GM18508 (cell line): ENCODE measurements around the gene TMEM184B.
A peak's percentile ranks its signal among the peaks of the same experiment; 100 is the strongest.

Source experiments
- ATAC-seq: cut with Tn5 transposase; IDR thresholded peaks from one replicate; pipeline ENCODE4 v1.9.1; 2021; ENCODE audit warnings: moderate number of reproducible peaks; ENCODE audit not compliant: insufficient read depth, unreplicated experiment

TMEM184B gene

DNA sequence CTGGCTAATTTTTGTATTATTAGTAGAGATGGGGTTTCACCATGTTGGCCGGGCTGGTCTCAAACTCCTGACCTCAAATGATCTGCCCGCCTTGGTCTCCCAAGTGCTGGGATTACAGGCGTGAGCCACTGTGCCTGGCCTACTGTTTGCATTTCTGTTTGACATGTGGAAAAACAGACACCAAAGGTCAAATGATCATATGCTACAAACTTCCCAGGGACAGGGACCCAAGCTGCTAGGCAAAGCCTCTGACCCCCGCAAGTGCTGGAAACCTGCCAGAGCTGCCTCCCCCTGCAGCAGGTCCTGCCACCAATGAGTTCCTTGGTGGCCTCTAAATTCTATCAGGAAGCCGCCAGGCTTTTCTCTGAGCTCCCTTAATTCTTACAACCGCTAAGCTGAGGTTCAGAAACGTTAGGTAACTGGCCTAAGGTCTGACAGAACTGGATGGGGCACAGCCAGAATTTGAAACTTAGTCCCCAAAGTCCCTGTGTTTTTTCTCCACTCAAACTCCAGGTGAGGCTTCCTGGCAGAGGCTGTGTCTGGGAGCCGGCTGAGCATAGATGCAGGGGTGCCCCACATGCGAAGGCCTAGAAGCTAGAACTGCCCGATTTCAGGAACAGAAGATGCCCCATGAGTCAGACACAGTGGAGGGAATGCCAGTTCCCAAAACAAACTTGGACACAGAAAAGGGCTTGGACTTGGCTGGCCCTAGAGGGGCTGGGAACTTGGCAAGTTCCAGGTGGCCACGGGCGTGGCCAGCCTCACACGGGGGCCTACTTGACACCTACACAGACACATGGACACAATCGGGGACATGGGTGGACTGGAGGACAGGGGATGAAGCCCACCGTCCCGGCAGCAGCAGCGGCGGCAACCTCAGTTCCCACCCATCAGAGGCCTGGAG is 37.1 kb upstream of the TMEM184B start:
- no peak for ATAC-seq

DNA sequence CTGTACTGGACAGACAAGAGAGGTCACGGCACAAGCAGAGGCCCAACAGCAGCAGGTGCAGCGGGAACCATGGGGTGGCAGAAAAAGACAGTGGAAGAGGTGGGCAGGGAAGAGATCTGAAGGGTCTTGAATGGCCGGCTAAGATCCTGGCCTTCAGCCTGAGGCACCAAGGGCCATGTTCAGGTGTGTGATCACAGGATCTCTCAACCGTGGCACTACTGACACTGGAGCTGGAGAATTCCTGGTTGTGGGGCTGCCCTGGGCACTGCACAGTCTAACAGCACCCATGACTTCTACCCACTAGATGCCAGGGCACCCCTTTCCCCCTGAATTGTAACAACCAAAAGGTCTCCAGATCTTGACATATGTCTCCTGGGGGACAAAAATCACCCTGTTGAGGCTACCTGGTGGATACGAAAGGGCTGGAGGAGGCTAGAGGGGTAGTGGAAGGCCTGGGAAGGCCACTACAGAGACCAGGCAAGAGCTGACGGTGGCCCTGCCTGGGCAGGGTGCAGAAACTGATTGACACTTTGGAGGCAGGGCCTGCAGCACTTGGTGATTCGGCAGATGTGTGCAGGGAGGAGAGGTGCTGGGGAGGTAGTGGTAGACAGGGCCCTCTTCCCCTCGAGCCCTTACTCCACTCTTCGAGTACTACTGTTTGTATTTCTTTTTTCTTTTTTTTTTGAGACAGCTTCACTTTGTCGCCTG is 36.1 kb upstream of the TMEM184B start:
- no peak for ATAC-seq

GRCh38 chr22:38305471-38306448 is 33.0 kb upstream of the TMEM184B start:
- ATAC-seq = peak; percentile 40

DNA sequence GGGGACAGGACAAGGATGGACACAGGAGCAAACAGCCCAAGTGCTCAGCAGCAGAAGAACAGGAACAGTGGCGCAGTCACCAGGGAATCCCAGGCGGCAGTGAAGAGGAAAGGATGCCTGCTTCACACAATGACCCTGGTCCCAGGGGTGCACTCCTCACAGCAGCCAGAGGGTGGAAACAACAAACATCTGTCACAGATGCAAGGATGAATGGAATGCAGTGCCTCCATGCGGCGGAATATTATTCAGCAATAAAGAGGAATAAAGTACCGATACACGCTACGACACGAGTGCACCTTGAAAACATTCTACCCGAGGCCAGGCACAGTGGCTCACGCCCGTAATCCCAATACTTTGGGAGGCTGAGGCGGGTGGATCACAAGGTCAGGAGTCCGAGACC is 31.7 kb upstream of the TMEM184B start:
- no peak for ATAC-seq

DNA sequence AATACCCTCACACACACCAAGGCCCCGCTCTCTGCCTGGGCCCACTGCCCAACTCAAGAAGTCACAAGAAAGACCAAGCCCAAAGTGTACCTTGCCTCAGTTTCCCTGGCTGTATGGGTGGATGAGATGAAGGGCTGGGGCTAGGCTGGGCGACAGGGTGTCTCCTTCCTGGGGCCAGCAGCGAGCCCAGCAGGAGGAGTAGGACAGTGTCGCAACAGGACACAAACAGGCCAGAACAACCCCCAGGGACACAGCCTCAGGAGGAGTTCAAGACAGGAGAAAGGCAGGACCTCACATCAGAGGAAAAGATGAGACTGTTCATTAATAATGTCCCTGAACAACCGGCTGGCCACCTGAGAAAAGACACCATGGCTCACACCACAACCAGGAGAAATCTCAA is 31.2 kb upstream of the TMEM184B start:
- ATAC-seq = no peak

DNA sequence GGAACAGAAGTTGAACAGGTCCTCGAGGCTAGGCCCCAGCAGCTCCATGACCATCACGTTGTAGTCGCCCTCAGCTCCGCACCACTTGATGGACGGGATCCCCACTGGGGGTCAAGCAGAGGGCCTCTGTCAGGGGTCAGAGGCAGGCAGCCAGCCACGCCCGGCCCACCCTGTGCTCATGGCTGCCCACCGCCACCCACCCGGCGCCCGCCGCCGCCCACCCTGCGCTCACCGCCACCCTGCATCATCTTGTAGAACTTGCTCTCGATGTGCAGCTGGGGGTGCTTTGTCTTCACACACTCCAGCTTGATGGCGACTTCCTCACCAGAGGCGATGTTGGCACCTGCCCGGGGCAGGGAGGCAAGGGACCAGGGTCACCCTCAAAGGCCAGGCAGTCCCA is 30.1 kb upstream of the TMEM184B start:
- ATAC-seq = no peak

DNA sequence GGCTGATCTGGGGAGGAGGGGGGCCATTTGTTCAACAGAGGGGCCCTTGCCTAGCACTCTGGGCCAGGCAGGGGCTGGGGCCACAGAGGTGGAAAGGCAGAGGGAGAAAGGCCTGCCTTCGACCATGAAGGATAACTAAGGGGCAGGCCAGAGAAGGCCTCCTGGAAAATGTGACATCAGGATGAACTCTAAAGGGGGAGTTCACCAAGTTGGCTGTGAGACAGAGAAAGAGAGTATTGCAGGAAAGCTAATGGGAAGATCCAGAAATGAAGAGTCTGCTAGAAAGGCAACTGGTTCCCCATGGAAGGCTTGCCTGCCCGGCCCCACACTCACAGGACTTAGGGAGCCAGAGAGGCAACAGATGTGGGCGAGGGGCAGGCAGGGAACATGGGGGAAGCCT is 28.1 kb upstream of the TMEM184B start:
- ATAC-seq = no peak

DNA sequence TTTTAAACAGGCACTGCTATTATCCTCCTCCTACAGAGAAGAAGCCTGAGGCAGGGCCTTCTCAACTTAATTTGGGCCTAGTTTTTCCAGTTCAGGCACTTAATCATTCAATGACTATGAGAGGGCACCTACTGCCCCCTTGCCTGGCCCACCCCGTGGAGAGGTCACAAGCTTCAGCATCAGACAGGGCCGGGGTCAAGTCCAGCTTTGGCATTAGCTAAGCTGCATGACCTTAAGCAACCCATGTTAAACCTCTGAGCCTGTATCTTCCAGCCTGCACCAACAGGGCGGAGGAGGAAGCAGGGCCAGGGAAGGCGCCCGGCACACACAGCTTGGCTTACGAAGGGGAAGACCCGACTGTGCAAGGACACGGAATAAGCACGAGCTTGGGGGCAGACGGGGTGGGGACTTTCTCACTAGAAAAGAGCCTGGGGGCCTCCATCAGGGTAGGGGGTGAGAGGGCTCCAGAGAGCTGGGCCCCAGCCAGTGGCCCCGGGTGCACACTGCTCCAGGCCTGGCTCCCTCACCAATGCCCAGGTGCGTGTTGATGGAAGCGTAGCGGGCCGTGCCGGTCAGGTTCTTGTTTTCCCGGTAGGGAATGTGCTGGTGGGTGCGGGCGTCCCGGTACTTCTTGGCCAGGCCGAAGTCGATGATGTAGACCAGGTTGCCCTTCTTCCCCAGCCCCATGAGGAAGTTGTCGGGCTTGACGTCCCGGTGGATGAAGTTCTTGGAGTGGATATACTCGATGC is 27.6 kb upstream of the TMEM184B start:
- no peak for ATAC-seq

DNA sequence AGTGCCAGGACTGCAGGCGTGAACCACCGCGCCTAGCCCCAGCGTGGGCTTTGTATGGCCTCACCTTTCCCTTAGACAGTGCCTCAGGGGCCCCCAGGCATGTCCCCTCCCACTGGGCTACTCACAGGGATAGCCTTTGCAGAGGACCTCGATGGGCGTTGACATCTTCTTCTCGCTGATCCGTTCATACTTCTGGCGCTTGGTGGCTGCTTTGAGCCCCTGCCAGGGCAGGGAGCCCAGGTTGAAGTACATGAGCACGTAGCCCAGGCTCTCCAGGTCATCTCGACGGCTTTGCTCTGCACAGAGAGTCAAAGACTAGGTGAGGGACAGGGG is 26.9 kb upstream of the TMEM184B start:
- ATAC-seq = no peak

DNA sequence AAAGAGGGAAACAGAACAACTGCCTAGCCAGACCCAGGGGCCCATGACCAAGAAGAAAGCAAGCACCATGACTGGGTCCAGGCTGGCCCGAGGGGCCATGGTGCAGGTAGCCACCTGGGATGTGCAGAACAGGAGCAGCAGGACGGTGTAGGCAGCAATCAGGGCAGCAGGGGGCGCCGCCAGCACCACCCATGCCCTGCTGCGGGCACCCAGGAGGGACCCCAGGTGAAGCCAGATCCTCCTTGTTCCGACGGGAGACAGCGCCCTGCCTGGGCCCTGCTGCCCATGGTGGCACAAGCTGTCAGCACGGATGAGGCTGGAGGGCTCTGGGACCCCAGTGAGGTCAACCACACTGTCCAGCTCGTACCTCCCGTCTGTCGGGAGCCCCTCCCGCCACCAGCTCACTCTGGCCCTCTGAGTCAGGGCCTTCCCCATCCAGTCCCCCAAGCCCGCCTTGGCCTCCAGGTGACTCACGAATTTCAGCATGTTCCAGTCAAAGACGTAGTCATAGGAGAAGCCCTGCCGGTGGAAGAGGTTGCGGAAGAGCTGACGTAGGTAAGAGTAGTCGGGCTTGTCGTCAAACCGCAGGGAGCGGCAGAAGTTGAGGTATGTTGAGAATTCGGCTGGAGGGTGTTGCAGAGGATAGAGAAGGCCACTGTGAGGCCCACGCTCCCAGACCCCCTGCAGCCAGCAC is 25.6 kb upstream of the TMEM184B start:
- ATAC-seq = no peak

DNA sequence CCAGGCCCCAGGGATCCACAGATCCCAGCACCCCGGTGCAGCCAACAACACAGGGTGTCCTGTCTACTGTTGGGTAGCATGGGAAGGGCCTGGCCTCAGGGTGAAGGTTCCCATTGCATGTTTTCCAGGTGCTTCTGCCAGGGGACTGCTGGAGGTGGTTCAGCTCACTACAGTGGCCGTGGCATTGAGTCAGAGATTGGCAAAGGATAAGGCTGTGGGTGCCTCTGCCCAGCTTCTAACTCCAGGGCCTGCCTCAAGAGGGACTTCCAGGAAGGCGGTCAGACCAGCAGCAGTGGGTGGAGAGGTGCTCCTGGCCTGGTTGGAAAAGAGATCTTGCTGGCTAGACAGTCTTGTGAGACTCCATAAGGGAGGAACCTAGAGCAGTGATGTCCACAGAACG is 23.6 kb upstream of the TMEM184B start:
- ATAC-seq = no peak

DNA sequence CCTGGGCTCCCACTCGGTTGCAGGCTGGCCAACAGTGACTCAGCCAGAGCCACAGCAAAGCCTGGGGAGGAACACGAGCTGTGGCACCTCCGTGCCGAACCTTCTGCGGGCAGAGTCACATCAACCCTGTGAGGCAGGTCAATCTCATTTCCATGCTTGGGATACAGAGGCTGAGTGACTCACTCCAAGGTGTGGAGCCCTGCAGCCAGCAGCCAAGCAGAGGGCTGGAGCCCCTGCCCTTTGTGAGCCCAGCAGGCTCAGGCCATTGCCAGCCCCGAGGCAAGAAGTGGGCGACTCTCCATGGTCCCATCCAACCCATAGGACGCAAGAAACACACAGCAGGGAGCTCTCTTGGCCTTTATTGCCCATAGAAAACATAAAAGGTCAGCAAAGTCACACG is 23.1 kb upstream of the TMEM184B start:
- no peak for ATAC-seq

DNA sequence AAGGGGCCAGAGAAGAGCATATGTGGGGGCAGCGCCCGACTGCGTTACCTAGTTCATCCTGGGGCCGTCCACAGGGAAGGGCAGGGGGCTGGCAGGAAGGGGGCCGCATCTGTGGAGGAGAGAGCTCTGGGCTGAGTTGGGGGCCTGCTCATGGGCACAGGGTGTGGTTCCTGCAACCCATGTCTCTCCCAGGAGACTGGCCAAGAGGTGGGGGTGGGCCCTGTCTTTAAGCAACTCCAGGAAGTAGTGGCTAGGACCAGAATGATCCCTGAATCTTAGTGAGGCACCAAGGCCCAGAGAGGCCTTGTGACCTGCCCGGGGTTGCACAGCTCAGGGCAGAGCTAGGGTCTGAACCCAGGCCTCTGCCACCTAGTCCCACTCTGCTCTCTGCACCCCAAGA is 22.5 kb upstream of the TMEM184B start:
- no peak for ATAC-seq

DNA sequence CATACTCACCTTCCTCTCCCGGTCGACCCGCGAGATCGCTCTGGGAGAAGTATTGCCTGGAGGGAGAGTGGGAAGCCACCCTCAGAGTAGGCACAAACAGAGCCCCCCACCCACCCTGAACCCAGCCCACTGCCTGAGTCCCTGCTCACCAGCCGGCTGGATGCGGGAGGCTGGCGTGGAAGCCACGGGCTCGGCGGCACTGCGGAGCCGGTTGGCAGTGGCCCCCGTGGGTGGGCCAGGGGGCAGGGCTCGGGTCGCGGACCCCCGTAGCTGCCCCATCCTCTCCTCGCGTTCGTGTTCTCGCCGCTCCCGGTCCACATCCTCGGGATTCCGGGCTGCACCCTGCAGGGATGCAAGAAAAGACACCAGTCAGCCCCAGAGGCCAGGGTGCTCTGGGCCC is 21.4 kb upstream of the TMEM184B start:
- ATAC-seq = no peak

DNA sequence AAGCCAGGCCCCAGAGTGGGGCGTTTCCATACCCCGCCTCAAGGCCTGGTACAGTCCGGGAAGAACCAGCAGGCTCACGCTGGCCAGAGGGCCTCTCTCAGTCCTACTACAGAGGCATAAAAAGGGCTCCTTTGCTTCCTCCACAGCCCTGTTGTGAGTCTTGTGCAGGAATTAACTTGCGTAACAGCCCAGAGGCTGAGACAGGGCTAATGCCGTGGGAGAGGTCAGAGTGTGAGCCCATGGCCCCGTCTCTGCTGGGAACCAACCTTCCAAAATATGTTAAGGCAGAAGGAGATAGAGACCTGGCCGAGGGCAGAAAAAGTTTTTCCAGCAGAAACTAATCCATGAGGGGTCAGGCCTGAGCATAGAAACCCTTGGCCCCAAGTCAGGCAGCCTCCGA is 19.9 kb upstream of the TMEM184B start:
- no peak for ATAC-seq

DNA sequence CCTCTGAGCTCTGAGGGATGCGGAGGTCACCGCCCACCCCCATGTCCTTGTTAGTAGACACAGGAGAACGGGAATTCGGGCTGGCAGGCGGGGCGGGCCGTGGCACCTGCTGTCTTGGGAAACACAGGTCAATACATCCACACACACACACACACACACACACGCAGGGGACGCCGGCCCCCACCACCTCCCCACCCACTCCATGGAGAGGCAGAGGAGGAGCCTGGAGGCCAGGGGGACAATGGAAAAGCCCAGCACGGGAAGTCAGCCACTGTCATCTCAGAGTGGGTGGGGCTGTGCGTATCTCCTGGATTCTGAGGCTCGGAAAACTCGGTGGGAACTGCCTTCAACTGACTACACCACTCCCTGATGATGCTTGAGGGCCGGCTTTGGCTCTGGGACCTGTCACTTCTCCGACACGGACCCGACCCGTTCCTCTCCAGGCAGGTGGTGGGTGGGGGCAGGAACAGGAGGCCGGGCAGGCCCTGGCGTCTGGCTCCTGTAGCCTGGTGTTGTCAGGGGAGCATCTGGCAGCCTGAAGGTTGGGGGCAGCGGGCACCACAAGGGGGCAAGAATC is 18.5 kb upstream of the TMEM184B start:
- no peak for ATAC-seq

DNA sequence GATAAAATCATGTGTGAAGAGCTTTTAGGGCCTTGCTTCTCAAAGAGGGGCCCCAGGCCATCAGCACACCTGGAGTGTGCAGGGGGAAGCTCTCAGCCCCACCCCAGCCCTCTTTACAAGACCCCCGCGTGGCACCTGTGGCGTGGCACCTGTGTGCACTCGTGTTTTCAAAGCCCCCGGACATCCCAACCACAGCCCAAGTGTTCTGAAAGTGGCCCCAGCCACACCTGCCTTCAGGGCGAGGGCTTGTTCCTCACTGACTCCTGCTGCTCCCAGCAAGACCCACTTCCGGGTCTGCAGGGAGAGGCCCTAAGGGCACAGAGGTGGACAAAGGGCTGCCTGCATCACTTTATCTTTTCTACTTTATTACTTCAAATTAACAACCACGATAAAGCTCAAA is 17.5 kb upstream of the TMEM184B start:
- ATAC-seq = no peak

GRCh38 chr22:38289583-38290082 is 16.8 kb upstream of the TMEM184B start:
- ATAC-seq = no peak
